Placental pericyte (primary cell): ENCODE data around the gene NUDT19. TPM values are rescaled to one million over a fixed set of nuclear protein-coding genes. Genes with fewer than 3 reads are reported as not detected.

Experiments used
- small RNA-seq: library from RNA; depleted of rRNA; stranded (forward); fragments of <200 nt; gene quantifications from one replicate; pipeline ENCODE3, GENCODE V24; 2012; ENCODE audit warnings: low replicate concordance
- total RNA-seq: library from RNA; depleted of rRNA; stranded (reverse); fragments of >200 nt; gene quantifications from 2 replicates; pipeline ENCODE4 v1.2.3, GENCODE V29; 2012

NUDT19 gene
- total RNA-seq = 4.8 and 12.0 TPM in 2 replicates

DNA sequence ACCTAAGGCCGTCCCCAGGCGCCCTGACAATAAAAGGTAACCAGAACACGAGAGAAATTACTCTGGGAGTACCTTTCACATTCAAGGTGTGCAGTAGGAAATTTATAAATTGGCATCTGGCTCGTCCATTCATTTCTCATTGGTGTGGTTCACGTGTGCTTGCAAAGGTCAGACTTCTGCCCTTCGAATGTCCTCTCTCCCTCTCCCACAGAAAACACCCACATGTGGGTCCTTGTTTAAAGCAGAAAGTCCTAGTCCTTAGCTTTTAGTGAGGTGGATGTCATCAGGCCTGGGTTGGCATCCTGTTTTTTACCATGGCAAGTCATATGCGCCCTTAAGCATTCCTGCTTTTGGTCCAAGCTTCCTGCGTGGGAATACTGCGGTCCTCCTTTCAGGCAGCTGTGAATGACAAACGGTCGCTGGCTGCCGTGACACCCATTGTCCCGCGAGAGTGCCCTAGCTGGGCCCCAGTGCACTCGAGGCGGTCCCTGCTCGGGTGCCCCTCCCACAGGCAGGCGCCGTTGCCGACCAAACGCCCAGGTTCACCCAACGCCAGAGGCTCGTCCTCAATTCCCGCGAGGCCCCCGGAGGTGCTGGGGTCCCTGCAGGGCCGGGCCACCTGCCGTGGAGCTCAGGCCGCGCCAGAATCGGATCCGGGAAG, at the start of gene NUDT19:
Gene NUDT19, plus strand, starts transcription at position 531 of the 661 bp plus-strand sequence. CDS start 140 bp downstream, outside the sequence.

GRCh38 chr19:32674931-32675719, 16.5 kb upstream of the NUDT19 start, which contains the start of gene ANKRD27:
TSS of gene ANKRD27 (minus strand) at chr19:32675180. CDS start at chr19:32659015, 16,165 bp downstream.

GRCh38 chr19:32675720-32676185, 15.9 kb upstream of the NUDT19 start, which contains the start of gene RGS9BP:
TSS of gene RGS9BP (plus strand) at chr19:32675848. CDS start at chr19:32676264, 416 bp downstream.

DNA sequence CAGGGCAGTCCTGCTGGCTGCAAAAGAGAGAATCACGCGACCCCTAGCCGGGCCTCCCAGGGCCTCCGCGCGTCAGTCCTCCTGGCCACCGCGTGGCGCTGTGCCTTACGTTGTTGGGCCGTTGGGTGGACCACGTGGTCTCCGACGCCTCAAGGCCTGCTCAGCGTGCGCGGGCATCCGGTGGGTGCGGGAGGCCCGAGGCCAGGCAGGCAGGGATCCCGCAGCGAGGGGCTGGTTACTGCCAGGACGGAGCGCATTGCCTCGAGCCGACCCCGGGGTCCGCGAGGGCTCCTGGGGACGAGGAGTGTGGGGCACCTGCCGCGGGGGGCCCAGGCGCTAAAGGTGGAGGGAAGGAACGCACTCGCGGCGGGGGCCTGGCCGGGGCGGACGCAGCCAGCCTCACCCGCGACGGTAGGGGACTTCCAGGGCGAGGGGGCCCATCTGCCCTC, 28.0 kb downstream of the NUDT19 start, which contains the start of gene TDRD12:
Gene TDRD12, plus strand, starts transcription at position 157 of the 449 bp plus-strand sequence. CDS start 306 bp downstream, outside the sequence.

Small RNA genes within 50 kb of the gene (small RNA-seq; reads per million reads assigned to genes)
- gene RN7SL789P = not detected

Other genes starting within 250 kb of the NUDT19 start
- 62.7 and 99.1 TPM in 2 replicates for gene PDCD5, start 110.6 kb upstream of the NUDT19 start, total RNA-seq
- 33.3 and 39.5 TPM in 2 replicates for gene ANKRD27, start 16.6 kb upstream of the NUDT19 start, total RNA-seq
- gene RGS9BP, start 16.0 kb upstream of the NUDT19 start, total RNA-seq = 0.29 and 0.88 TPM in 2 replicates
- 0.14 and 0.22 TPM in 2 replicates for gene TDRD12, start 27.9 kb downstream of the NUDT19 start, total RNA-seq
- gene SLC7A9, start 177.9 kb downstream of the NUDT19 start, total RNA-seq = not detected in 2 replicates